ENCODE results near the gene MTFR1L.

- TF ChIP-seq CTCF (IDR thresholded peaks at IDR 0.05) (no peak), EP300 (IDR thresholded peaks at IDR 0.05; ENCODE audit: borderline replicate concordance in 1 of 2, low read depth in 1 of 2, low read length in 1 of 2) (no peak), RAD21 (IDR thresholded peaks at IDR 0.05; ENCODE audit: low read length) (no peak), SMC3 (IDR thresholded peaks at IDR 0.05; ENCODE audit: low read depth, low read length) (no peak), MAX (IDR thresholded peaks at IDR 0.05; ENCODE audit: low read depth) (no peak), JUND (IDR thresholded peaks at IDR 0.05) (no peak), USF2 (IDR thresholded peaks at IDR 0.05; ENCODE audit: borderline replicate concordance, low read depth, low read length) (no peak), POLR2AphosphoS5 (IDR thresholded peaks at IDR 0.05; ENCODE audit: low read depth, low read length) (no peak), FOXJ3 (CRISPR knock-in tag; IDR thresholded peaks at IDR 0.05) (no peak), PBX3 (IDR thresholded peaks at IDR 0.05) (no peak), FOXM1 (IDR thresholded peaks at IDR 0.05; ENCODE audit: low read depth) (no peak)
- TF ChIP-seq, protein P1, sequence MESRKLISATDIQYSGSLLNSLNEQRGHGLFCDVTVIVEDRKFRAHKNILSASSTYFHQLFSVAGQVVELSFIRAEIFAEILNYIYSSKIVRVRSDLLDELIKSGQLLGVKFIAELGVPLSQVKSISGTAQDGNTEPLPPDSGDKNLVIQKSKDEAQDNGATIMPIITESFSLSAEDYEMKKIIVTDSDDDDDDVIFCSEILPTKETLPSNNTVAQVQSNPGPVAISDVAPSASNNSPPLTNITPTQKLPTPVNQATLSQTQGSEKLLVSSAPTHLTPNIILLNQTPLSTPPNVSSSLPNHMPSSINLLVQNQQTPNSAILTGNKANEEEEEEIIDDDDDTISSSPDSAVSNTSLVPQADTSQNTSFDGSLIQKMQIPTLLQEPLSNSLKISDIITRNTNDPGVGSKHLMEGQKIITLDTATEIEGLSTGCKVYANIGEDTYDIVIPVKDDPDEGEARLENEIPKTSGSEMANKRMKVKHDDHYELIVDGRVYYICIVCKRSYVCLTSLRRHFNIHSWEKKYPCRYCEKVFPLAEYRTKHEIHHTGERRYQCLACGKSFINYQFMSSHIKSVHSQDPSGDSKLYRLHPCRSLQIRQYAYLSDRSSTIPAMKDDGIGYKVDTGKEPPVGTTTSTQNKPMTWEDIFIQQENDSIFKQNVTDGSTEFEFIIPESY (IDR thresholded peaks at IDR 0.05; ENCODE audit: borderline replicate concordance, low read depth) = no peak
These were observed 34.8 kb downstream of the MTFR1L start for GRCh38 chr1:25854554-25854953.
